Subcutaneous adipose tissue (tissue), 4 donors: ENCODE measurements around the gene FGD5. TPM values are rescaled to one million over a fixed set of nuclear protein-coding genes. Genes with fewer than 3 reads are reported as not detected.

ENCODE experiments used
- total RNA-seq, 4 donors: library from RNA; depleted of rRNA; stranded (reverse); fragments of >200 nt; gene quantifications; one replicate each; pipeline ENCODE4 v1.1.0, GENCODE V29; 2016
- TF ChIP-seq, protein P1 (sequence below): fragments of 450-650 bp; IDR thresholded peaks from one replicate; pipeline ENCODE4 v1.5.1; 2016; ENCODE audit warnings: low read depth, mild to moderate bottlenecking, control low read depth, antibody characterized with exemption, moderate library complexity

FGD5 gene
- total RNA-seq, 4 donors from 2014 or later: 18.2 to 62.9 (median 27.6) TPM

DNA sequence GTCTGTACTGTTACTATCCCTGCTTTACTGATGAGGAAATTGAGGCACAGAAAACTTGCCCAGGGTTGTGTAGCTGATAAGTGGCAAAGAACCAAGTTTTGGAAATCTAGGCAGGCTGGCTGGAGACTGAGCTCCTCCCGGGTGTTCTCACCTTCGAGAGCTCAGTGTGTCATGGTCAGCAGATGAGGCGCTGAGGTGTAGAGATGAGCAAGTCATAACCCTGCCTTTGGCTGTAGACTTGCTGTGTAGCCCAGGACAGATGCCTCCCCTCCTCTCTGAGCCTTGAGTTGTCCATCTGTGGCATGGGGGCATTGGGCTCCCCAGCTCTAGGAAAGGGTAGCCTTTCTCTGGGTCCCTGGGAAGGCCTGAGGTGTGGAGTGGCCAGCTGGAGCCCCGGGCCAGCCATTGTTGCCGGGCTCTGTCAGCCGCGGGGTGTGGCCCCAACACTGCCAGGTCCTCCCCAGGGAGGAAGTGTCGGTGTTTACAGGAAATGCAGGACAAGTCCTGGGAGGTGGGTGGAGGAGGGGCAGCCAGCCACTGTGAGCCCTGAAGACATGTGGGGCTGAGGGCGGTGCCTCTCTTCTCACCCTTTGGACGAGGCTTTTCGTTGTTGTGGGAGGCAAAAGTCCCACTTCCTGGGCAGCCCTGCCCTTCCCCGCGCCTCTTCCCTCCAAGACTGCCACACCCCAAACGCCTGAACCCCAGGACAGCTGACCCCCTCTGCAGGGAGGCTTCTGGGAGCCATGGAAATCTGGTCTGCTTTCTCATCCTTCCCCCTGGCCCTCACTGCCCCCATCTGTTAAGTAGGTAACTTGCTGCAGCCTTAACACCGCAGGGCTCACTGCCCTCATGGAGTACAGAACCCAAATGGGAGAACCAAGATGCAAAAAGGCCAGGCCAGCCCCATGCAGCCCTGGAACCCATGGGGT is 29.1 kb downstream of the FGD5 start:
- TF ChIP-seq, protein P1, sequence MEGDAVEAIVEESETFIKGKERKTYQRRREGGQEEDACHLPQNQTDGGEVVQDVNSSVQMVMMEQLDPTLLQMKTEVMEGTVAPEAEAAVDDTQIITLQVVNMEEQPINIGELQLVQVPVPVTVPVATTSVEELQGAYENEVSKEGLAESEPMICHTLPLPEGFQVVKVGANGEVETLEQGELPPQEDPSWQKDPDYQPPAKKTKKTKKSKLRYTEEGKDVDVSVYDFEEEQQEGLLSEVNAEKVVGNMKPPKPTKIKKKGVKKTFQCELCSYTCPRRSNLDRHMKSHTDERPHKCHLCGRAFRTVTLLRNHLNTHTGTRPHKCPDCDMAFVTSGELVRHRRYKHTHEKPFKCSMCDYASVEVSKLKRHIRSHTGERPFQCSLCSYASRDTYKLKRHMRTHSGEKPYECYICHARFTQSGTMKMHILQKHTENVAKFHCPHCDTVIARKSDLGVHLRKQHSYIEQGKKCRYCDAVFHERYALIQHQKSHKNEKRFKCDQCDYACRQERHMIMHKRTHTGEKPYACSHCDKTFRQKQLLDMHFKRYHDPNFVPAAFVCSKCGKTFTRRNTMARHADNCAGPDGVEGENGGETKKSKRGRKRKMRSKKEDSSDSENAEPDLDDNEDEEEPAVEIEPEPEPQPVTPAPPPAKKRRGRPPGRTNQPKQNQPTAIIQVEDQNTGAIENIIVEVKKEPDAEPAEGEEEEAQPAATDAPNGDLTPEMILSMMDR: no peak

DNA sequence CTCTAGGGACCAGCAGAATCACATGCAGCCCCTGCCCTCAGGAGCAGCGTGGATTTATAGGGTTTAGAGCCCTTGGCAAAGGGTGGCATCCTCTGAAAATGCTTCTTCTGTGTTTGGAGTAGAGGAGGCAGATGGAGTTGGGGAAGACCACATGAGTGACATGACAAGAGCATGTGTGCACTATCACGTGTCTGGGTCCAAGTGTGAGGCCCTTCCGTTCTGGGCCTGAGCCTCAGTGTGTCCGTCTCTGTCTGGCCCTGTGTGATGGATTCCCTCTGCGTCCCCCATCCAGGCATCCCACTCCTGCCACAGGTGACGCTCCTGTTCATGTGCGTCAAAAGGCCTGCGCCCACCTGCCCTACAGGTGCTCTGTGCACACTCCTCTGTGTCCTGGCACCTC is 30.1 kb downstream of the FGD5 start:
- TF ChIP-seq, protein P1: no peak

DNA sequence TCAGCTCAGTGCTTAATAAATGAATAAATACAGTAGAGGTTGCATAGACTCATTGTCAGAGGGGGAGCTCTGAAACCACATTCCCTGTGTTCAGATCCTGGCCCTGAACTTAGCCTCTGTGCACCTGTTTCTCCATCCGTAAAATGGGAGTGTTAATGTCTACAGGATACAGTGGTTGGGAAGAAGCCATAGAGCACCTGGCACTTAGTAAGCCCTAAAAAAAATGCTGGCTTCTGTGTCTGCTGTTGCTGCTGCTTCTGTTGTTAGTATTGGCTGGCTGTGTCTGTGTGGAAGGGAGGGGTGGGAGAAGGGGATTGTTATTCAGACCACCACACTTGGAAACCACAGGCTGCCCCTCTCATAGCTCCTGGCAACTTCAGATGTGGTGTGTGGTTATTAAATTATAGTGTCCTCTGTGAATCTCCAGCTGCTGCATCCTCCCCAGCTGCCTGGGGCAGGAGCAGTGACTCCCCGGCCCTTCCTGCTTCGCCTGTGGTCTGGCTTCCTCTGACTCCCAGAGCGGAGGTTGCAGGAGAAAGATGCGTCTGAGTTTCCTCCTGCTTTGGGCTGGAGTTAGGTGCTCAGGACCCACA is 31.0 kb downstream of the FGD5 start:
- TF ChIP-seq, protein P1: no peak

DNA sequence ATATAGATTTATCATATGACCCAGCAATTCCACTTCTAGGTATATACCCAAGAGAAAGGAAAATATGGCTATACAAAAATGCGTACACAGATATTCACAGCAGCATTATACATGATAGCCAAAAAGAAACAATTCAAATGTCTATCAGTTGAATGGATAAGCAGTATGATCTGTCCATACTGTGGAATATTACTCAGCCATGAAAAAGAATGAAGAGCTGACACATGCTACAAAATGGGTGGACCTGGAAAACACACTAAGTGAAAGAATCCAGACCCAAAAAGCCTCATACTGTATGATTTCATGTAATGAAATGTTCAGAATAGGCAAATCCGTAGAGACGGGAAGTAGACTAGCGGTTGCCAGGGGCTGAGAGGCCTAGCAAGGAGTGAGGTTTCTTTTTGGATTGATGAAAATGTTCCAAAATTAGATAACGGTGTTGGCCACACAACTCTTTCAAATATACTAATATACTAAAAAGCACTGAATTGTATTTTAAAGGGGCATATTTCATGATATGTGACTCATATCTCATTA is 33.4 kb downstream of the FGD5 start:
- TF ChIP-seq, protein P1: no peak

DNA sequence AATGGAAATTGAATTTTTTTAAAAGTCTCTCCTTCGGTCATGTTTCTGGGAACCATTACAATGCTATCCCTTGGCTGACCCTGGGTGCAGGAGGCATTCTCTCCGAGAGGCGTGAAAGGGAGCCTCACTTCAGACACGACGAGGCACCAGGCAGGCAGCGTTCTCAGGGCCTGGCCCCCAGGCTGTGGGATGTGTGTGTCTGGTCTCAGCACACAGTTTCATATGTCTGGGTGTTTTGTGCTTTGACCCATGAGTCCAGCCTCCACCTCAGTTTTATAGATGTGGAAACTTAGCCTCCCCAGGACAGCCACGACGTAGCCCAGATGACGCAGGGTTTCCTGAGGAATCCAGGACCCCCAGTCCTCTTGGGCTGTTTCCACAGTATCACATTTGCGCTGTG is 34.0 kb downstream of the FGD5 start:
- TF ChIP-seq, protein P1: no peak

DNA sequence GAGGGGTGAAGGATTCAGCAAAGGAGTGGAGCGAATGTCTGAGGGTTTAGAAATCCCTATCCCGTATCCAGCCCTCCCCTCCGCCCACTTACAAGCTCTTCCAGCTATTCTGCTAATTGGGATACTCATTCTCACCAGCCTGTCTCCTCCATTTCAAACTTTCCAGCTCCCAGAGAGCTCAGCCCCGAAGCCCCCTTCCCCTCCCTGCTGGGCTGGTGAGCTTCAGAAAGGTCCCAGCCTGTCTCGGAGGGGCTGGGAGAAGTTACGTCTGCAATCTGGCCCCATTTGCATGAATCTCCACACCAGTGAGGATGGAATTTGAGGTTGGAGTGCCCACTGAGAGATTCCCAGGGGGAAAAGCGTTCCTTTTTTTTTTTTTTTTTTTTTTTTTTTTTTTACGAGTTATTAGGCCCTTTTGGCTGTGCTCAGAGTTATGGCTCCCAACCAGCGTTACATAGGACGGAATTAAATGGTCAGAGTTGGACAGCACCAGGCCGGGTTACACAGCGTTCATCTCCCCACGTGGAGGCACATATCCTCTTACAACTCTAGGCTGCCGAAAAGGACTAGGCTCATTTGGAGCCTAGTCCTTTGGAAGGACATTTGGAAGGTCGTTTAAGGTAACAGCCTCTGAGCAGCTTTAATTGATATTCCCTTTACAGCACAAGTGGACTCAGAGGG is 34.6 kb downstream of the FGD5 start:
- TF ChIP-seq, protein P1: no peak

DNA sequence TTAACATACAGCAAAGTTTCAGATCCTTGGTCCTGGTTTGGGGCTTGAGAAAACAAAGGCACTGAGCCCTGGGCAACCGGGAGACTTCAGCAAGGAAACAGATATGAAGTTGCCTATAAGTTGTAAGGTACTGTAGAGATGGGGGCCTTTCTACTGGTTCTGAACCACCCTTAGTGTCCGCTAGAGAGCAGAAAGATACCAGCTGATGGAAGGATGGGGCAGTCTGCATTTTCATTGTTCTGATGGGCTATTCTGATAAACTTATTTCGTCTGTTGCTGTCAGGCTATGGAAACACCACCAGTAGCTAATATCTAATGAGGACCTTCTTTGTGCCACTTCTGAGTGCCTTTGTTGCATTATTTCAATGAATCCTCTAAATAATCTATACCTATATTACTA is 38.7 kb downstream of the FGD5 start:
- TF ChIP-seq, protein P1: no peak
